ENCODE measurements around the gene MKLN1. TPM values are rescaled to one million over a fixed set of nuclear protein-coding genes. Genes with fewer than 3 reads are reported as not detected.
A peak's percentile ranks its signal among the peaks of the same experiment; 100 is the strongest.

The MKLN1 gene
- total RNA-seq, 1 experiment from 2014 or later, result 34.3 TPM

DNA sequence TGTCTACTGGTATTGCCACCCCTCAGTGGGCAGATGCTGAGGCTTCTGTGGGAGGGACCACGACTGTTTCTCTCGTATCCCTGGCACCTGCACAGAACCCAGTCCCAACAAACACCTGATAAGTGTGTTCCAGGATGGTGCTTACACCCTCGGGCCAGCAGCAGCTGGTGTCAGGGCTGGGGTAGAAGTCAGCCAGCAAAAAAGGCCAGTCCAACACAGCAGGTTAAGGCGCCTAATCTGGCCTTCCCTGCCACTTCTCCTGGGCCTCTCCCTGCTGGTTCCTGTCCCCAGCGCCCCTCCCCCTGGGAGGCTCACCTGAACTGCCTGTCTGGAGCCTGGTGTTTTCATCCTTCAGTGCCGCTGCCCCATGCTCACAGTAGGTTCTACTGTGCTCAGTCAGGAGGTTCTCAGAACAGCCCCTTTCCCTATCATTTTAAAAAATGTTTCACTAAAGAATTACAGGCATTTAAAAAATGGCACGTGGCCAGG is 208.7 kb downstream of the MKLN1 start:
- Histone ChIP-seq H3K18ac (ENCODE audit: insufficient read length, low read depth, low read length) (no peak overlapping the region), H2BK5ac (ENCODE audit: insufficient read length, low read length) (no peak overlapping the region), H4K91ac (ENCODE audit: insufficient read length, low read depth, low read length) (no peak overlapping the region), H3K23me2 (ENCODE audit: insufficient read length, low read depth, low read length, poor library complexity, severe bottlenecking) (no peaks in the 10 kb centered on the region), H2BK15ac (ENCODE audit: low read depth, low read length) (no peak overlapping the region), H3K4me1 (ENCODE audit: insufficient read depth, low read length) (peaks cover 17% of the 10 kb centered on the region; the same call in 1 of the 2 replicates), H3K4me2 (ENCODE audit: insufficient read depth, insufficient read length, low read length) (no peak overlapping the region), H2BK120ac (ENCODE audit: low read depth, low read length, poor library complexity, severe bottlenecking) (no peak overlapping the region), H3K79me1 (ENCODE audit: insufficient read depth, low read depth, low read length, poor library complexity, severe bottlenecking) (no peaks in the 10 kb centered on the region), H3K9ac (ENCODE audit: extremely low read depth, insufficient read length, low read length) (no peak overlapping the region), H3K14ac (ENCODE audit: insufficient read depth, low read length) (no peak overlapping the region), H3K27ac (ENCODE audit: insufficient read length, low read depth, low read length) (no peak overlapping the region), H3K79me2 (ENCODE audit: insufficient read depth, low read length) (peaks cover 93% of the 10 kb centered on the region), H3K4ac (ENCODE audit: low read depth, low read length) (no peak overlapping the region), H2AFZ (ENCODE audit: low read length) (no peak overlapping the region), H4K5ac (ENCODE audit: insufficient read length, low read depth, low read length) (no peak overlapping the region), H4K20me1 (ENCODE audit: control insufficient read depth, insufficient read depth, insufficient read length) (peaks cover 5% of the 10 kb centered on the region), H2BK12ac (ENCODE audit: insufficient read length, low read depth, low read length) (no peak overlapping the region), H3K27me3 (ENCODE audit: insufficient read depth, low read length) (no peaks in the 10 kb centered on the region), H3K23ac (ENCODE audit: insufficient read length, low read depth, low read length) (no peak overlapping the region), H3T11ph (ENCODE audit: low read length) (no peak overlapping the region), H4K8ac (replicated peaks; ENCODE audit: insufficient read length, low read depth, low read length) (no peak overlapping the region), H3K9me3 (ENCODE audit: control insufficient read depth, low read depth, low read length) (no peaks in the 10 kb centered on the region), H2AK5ac (ENCODE audit: insufficient read length, low read length) (no peak overlapping the region), H2BK20ac (ENCODE audit: low read depth, low read length, poor library complexity, severe bottlenecking) (no peak overlapping the region), H3K56ac (ENCODE audit: insufficient read length, low read depth, low read length) (no peak overlapping the region)
- TF ChIP-seq CTCF (conservative IDR thresholded peaks at IDR 0.05), result no peak
- no peaks in the 10 kb centered on the region for H3K27me3 Mint-ChIP-seq (ENCODE audit: low read depth)
- peaks cover 64 to 88% of the 10 kb centered on the region in 2 experiments for H3K4me1 Mint-ChIP-seq
- H3K36me3 Mint-ChIP-seq (ENCODE audit: insufficient read depth in 1 of 3, low read depth in 3 of 3), result peaks cover 57 to 86% (median 85%) of the 10 kb centered on the region in 3 experiments; a peak in 6 of 7 replicates
- no CpG with 5 or more reads among the region's 7 CpGs for WGBS (ENCODE audit: extremely low coverage, insufficient read length, low lambda C conversion rate)
- DNase-seq, result peak; percentile 28
- no peaks in the 10 kb centered on the region for H3K9me3 Mint-ChIP-seq
- no peak overlapping the region for H3K4me3 Mint-ChIP-seq
- H3K27ac Mint-ChIP-seq, result peak overlapping the region in 1 of 3 experiments; percentile 74; a peak in 1 of 7 replicates
